Tibial nerve (tissue), 4 donors: ENCODE results near the gene COPS2.

Experiments used
- CTCF ChIP-seq, 5 experiments: fragments of 200-600 bp in 3 of 5; fragments of 450-650 bp in 2 of 5; sonication (generic) in 3 of 5; IDR thresholded peaks; one replicate each; pipeline ENCODE4 v1.5.1; 2016 to 2019; ENCODE audit warnings: antibody characterized with exemption in 5 of 5, mild to moderate bottlenecking in 3 of 5, moderate library complexity in 2 of 5
- EP300 ChIP-seq, 2 donors: sonication (generic); formaldehyde crosslinking; IDR thresholded peaks; one replicate each; pipeline ENCODE4 v1.6.1; 2017; ENCODE audit warnings: antibody characterized with exemption in 2 of 2, mild to moderate bottlenecking in 1 of 2
- POLR2A ChIP-seq, 2 donors: fragments of 450-650 bp; IDR thresholded peaks; one replicate each; pipeline ENCODE4 v1.6.1; 2017; ENCODE audit warnings: antibody characterized with exemption in 2 of 2, mild to moderate bottlenecking in 2 of 2, moderate library complexity in 2 of 2

GRCh38 chr15:49189631-49190030, 34.2 kb upstream of the COPS2 start:
- TF ChIP-seq POLR2A (IDR thresholded peaks at IDR 0.05) (no peak), CTCF (IDR thresholded peaks at IDR 0.05) (no peak), EP300 (IDR thresholded peaks at IDR 0.05) (no peak)
